GM19099 (cell line): ENCODE measurements around the gene ALOX5AP.

ENCODE experiments used
- POLR2A ChIP-seq: IDR thresholded peaks from 3 replicates; pipeline ENCODE4 v1.6.1; 2011; ENCODE audit warnings: low read depth; ENCODE audit not compliant: insufficient read length; ENCODE audit errors: extremely low read depth

Gene ALOX5AP

GRCh38 chr13:30735025-30735871 is at the start of gene ALOX5AP:
ALOX5AP (plus strand) TSS chr13:30735543; CDS start chr13:30735606, 63 bp downstream.
- TF ChIP-seq POLR2A: no peak

GRCh38 chr13:30685987-30686386 is 49.4 kb upstream of the ALOX5AP start:
- TF ChIP-seq POLR2A: no peak

GRCh38 chr13:30687601-30688000 is 47.7 kb upstream of the ALOX5AP start:
- no peak for TF ChIP-seq POLR2A

- TF ChIP-seq POLR2A: no peak
These were observed 45.6 kb upstream of the ALOX5AP start for GRCh38 chr13:30689752-30690151.

GRCh38 chr13:30690282-30691188 is 44.8 kb upstream of the ALOX5AP start:
- TF ChIP-seq POLR2A: no peak

- no peak for TF ChIP-seq POLR2A
These were observed 43.2 kb upstream of the ALOX5AP start for GRCh38 chr13:30692113-30692512.

- TF ChIP-seq POLR2A: no peak
These were observed 38.8 kb upstream of the ALOX5AP start for GRCh38 chr13:30696278-30697176.

- no peak for TF ChIP-seq POLR2A
These were observed 38.0 kb upstream of the ALOX5AP start for GRCh38 chr13:30697177-30697953.

- TF ChIP-seq POLR2A: no peak
These were observed 37.3 kb upstream of the ALOX5AP start for GRCh38 chr13:30697996-30698401.

- no peak for TF ChIP-seq POLR2A
These were observed 36.8 kb upstream of the ALOX5AP start for GRCh38 chr13:30698488-30699005.

GRCh38 chr13:30700364-30700763 is 35.0 kb upstream of the ALOX5AP start:
- TF ChIP-seq POLR2A: no peak

- TF ChIP-seq POLR2A: no peak
These were observed 33.3 kb upstream of the ALOX5AP start for GRCh38 chr13:30702006-30702405.

GRCh38 chr13:30704596-30704995 is 30.7 kb upstream of the ALOX5AP start:
- no peak for TF ChIP-seq POLR2A

- TF ChIP-seq POLR2A: no peak
These were observed 29.7 kb upstream of the ALOX5AP start for GRCh38 chr13:30705680-30706079.

GRCh38 chr13:30708541-30708940 is 26.8 kb upstream of the ALOX5AP start:
- no peak for TF ChIP-seq POLR2A
